GM18867 (cell line): ENCODE measurements around the gene ZNF408.
"Not testable (repeated sequence)": the region's sequence is repeated elsewhere in the genome, so short reads cannot be mapped to it uniquely, and the experiment has no call there.

Source experiments
- ATAC-seq: cut with Tn5 transposase; IDR thresholded peaks from one replicate; pipeline ENCODE4 v1.9.1; 2021; ENCODE audit warnings: mild to moderate bottlenecking, moderate library complexity; ENCODE audit not compliant: unreplicated experiment

ZNF408 gene

DNA sequence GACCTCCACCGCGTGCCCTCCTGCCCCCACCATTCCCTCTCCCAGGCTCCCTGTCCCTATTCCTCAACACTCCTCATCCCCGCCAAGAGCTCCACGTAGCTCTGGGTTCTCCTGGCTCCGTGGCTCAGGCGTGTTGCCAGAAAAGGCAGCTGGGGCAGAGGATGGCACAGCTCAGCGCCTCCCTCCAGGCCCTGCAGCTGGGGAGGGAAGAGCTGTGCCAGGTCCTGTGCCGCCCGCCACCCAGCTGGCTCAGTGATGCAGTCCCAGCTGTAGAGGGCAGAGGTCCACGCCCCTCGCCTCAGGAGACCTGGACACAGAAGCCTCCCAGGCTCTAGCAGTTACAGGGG, 4.6 kb upstream of the ZNF408 start:
- no peak for ATAC-seq

DNA sequence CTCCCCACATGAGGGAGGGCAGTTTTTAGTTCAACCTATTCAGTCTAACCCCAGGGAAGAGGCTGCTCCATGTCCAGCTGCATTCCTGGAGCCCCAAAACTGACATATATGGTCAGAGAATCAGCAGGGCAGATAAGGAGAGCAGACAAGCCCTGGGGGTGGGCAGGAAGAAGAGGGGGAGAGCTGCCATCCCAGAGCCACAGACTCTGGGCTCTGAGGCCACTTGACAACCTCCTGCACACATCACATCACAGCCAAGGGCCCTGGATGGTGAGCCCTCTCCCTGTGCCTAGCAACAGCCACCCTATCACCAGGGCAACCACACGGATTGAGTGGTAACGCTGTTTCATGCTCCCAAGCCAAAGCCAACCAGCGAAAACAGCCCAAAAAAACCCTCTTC, 3.5 kb upstream of the ZNF408 start:
- ATAC-seq = no peak

DNA sequence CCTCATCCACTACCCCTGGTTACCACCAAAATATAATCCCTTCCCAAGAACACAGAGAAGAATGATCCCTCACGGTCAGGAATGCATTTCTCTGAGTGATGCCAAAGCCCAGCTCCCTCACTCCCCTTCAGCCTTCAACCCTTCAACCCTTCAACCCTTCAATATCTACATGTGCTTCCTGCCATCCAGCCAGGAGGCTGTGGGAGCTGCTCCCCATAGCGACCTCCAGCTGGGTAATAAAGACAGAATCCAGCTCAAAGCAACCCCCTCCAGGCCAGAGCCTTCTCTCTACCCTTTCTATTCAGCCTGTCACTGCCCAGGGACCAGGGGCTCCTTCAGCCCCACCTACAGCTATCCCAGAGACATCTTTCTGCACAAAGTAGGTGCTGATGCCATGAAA, 3.1 kb upstream of the ZNF408 start:
- no peak for ATAC-seq

DNA sequence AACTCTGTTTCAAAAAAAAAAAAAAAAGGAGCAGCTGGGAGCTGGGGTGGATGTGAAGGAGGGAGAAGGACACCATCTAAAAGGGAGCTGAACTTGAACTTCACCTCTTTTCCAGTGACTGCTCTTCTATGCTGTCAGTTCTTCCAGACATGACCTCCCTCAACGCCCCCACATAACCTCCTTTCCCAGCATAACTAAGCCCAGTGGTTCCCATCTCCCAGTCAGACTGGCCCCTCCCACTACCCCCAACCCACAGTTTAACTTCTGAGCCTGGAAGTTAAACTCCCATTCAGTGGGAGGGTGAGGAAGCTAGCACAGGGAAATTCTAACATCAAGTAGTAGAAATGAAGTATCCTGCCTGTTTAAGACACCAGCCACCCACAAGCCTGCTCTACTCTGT, 2.2 kb upstream of the ZNF408 start:
- ATAC-seq = no peak

DNA sequence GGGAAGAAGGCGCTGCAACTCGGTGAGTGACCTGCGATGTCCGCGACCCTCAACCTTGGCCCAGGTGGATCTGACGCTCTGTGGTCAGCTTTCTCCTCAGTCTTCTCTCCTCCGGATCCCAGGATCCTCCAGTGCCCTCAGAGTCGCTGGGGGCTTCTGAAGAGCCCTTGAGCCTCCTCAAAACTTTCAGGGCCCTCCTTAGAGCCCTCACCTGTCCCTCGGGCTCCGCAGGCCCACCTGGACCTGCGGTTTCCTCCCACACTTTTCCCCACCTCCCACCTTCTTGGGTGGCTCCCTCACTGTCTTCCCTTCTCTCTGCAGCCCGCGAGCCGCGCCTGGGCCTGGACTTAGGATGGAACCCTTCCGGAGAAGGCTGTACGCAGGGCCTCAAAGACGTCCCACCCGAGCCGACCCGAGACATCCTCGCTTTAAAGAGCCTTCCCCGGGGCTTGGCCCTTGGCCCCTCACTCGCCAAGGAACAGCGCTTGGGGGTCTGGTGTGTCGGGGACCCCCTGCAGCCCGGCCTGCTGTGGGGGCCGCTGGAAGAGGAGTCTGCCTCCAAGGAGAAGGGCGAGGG, 335 bp downstream of the ZNF408 start:
- no peak for ATAC-seq

DNA sequence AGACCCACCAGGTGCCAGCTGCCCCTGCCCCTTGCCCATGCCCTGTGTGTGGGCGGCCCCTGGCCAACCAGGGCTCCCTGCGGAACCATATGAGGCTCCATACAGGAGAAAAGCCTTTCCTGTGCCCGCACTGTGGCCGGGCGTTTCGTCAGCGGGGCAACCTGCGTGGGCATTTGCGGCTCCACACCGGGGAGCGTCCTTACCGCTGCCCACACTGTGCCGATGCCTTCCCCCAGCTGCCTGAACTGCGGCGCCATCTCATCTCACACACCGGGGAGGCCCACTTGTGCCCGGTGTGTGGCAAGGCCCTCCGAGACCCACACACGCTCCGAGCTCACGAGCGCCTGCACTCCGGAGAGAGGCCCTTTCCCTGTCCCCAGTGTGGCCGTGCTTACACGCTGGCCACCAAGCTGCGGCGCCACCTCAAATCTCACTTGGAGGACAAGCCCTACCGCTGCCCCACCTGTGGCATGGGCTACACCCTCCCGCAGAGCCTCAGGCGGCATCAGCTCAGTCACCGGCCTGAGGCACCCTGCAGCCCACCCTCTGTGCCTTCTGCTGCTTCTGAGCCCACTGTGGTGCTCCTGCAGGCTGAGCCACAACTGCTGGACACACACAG, 4.3 kb downstream of the ZNF408 start:
- ATAC-seq = no peak

DNA sequence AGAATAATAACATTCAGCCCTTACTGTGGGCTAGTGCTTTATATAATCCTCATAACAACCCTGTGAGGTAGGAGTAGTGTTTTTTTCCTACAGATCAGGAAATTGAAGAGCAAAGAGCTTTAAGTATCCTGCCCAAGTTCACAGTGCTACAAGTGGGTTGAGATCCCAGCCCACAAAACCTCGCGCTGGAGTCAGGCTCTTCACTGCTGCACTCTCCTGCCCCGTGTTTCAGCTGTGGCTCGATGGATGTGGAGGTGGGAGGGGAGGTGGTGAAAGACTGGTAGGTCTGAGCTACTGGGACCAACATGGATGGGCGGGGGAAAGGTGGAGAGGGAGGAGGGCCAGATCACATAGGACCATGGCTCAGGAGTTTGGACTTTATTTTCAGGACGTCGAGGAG, 6.1 kb downstream of the ZNF408 start:
- no peak for ATAC-seq

DNA sequence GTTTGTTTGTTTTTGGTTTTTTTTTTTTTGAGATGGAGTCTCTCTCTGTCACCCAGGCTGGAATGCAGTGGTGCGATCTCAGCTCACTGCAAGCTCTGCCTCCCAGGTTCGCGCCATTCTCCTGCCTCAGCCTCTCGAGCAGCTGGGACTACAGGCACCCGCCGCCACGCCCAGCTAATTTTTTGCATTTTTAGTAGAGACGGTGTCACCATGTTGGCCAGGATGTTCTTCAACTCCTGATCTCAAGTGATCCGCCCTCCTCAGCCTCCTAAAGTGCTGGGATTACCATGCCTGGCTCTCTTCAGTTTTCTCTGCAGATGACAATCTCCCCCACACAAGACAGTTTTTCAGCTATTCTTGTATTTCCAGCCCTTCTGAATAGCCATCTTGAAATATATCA, 8.5 kb downstream of the ZNF408 start:
- ATAC-seq = not testable (repeated sequence)

DNA sequence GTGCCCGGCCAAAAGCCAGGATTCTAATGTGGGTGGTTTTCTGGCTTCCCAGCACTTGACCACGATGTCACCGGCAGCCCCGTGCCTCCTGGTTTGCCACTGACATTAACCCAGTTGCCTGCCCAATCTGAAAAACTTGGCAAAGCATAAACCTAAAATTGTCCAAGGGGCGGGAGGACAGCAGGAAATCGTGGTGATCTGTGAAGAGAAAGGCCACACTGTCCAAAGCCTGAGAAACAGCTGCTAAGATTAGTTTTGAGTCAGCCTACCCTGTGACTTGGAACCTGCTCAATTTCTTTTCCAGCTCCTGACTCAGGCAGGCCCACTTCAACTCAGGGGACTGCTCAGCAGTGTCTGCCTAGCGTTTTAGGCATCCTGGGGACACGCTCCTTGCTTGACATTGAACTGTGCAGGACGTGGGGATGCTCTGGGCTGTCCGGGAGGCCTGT, 10.0 kb downstream of the ZNF408 start:
- ATAC-seq = no peak

DNA sequence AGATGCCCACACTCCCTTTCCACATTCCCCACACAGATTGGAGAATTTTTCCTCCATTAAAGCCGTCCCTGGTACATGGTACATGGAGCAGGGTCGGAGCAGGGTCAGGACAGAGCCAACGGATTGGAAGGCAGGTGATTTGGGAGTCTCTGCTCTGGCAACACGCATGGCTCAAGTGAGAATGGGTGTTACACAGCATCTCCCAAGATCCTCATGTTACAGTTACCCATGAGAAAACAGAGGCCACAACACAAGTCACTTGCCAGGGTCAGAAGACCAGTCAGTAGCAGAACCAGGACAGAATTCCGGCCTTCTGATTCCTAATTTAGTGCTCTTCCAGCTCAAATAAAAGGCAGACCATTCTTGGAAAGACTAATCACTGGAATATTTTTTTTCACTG, 10.5 kb downstream of the ZNF408 start:
- no peak for ATAC-seq

DNA sequence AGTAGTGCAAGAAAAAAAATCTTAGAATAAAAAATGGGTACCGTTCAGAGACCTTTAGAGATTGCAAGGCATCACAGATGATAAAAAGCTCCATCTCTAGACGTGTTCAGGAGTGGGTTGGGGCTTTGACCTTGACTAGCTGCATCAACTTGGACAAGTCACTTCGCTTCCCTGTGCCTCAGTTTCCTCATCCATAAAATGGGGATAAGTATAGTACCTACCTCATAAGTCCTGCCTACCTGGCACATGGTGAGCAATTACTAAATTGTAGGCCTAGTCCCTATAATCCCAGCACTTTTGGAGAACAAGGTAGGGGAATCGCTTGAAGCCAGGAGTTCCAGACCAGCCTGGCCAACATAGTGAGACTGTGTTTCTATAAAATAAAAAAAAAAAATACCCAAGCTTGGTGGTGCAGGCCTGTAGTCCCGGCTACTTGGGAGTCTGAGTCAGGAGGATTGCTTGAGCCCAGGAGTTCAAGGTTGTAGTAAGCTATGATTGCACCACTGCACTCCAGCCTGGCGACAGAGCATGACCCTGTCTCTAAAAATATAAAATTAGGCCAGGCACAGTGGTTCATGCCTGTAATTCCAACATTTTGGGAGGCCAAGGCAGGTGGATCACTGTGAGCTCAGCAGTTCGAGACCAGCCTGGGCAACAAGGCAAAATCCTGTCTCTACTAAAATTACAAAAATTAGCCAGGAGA, 12.2 kb downstream of the ZNF408 start:
- ATAC-seq = no peak

DNA sequence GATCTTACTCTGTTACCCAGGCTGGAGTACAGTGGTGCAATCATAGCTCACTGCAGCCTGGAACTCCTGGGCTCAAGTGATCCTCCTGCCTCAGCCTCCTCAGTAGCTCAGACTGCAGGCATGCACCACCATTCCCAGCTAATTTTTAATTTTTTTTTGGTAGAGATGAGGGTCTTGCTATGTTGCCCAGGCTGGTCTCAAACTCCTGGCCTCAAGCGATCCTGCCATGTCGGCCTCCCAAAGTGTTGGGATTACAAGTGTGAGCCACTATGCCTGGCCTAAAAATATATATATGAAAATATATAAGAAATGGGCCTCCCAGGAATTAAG, 17.0 kb downstream of the ZNF408 start:
- ATAC-seq = not testable (repeated sequence)

DNA sequence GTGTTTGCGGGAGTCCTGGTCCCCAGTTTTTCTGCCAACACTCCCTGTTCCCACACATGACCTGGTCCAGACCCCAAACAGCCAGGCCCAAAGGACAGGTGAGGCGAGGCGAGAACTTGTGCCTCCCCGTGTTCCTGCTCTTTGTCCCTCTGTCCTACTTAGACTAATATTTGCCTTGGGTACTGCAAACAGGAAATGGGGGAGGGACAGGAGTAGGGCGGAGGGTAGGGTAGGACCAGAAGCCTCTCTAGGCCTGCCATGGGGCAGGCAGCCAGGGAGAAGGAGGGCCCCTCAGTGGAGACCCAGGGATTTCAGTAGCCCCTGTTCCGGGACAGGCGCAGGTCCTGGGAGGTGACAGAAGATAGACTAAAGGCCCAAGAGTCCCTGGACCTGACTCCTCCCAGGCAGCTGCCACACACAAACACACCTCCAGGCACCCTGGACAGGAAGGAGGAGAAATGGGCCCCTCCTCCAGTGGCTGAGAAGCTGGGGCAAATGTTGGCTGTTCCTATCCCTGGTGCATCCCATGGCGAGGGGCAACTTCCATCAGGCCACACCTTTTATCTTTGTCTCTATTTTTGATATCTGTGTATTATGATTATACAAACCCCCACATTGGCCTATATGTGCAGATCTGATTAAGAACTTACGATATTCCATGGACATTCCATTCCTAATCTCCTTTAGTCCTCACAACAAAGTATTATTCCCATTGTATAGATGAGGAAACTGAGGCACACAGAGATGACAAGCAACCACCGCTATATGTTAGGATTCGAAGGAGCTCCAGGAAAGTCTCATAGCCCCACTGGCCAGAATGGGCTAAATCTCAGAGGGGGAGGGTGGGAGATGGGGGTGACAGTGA, 17.6 kb downstream of the ZNF408 start:
- ATAC-seq = no peak

DNA sequence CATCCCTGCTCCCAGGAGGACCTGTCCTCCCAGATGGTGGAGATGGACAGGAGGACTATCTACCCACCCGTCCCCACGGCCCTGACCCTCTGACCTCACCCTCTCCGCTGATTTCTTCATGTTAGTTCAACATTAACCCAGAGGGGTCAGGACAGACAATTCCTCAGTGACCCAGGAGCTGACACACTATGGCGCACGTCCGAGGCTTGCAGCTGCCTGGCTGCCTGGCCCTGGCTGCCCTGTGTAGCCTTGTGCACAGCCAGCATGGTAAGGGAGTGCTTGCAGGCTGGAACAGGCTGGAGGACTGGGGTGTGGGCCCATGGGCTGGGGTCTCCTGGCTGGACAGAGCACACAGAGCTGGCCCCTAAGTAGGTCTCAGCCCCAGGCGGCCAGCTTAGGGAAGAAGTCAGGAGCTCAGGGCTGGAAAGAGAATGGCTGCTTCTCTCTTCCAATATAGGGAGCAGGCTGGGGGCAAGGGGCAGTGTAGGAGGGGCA, 18.3 kb downstream of the ZNF408 start, which contains the start of gene F2:
Gene F2, plus strand, starts transcription at position 166 of the 495 bp plus-strand sequence. Its CDS starts 23 bp downstream, at position 189.
- ATAC-seq = no peak

DNA sequence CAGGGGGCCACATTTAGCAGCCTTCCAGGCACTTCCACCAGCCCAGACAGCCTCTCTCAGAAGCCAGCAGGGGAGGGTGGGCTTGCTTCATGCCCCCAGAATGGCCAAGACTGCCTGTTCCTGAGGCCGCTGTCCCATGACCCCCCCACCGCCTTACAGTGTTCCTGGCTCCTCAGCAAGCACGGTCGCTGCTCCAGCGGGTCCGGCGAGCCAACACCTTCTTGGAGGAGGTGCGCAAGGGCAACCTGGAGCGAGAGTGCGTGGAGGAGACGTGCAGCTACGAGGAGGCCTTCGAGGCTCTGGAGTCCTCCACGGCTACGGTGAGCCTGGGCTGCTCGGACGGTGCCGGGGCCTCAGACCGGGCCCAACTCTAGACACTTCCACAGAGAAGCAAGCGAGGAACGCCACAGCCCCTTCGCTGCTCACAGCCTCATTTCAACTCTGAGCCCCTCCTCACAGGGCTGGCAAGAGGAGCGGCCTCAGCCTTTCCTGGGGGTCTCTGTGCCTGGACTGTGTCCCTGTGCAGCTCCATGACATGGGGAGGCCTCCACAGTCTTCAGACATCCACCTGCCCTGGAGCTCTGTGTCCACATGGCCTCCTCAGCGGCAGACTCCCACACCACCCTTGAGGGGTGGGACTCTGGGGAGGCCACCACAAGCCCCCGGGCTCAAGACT, 18.9 kb downstream of the ZNF408 start:
- no peak for ATAC-seq

DNA sequence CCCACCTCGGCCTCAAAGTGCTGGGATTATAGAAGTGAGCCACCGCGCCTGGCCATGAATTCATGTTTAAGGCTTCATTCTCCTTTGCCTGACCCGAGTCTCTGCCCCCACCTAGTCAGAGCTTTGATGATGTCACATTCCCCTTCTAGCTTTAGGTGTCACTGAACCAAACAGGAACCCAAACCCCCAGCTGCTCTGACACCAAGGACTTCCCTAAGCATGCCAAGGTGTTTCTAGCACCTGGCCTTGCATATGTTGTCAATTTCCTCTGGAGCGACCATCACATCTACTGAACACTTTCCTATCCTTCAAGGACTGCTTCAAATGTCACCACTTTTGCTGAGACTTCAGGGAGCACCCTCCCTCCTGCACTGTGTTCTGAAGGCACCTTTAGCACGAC, 20.5 kb downstream of the ZNF408 start:
- no peak for ATAC-seq

DNA sequence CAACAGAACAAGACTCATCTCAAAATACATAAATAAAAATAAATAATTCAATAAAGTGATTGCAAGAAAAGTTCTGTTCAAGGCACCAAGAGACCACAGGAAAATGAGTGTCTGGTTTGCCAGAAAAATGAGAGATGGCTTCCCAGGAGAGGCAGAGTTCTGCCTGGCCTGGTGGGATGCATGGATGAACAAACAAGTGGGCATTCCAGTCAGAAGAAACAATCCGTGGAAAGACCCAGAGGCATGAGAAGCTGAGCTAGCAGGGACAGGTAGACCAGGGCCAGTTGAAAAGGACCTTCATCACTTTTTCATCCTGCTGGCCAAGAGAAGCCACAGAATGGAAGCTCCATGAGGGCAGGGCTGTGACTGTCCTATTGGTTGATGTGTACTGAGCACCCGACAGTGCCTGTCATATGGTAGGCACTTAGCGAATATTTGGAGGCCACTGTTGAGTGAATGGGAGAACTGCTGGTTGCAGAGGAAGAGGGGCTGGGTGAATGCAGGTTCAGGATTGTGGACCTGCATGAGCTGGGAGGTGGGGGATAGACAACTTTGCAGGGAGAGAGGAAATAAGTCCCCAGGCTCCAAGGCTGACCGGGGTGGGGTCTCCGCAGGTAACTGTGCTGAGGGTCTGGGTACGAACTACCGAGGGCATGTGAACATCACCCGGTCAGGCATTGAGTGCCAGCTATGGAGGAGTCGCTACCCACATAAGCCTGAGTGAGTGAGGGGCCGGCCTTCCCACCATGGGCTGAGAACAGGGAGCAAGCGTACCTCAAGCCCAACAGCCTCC, 21.9 kb downstream of the ZNF408 start:
- ATAC-seq = no peak

DNA sequence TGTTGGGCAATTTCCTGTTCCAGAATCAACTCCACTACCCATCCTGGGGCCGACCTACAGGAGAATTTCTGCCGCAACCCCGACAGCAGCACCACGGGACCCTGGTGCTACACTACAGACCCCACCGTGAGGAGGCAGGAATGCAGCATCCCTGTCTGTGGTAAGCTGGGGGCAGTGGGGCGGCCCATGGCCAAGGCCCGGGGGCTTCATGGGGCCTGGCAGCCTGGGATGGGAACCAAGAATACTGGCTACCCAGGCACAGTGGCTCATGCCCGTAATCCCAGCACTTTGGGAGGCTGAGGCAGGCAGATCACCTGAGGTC, 22.5 kb downstream of the ZNF408 start:
- no peak for ATAC-seq

DNA sequence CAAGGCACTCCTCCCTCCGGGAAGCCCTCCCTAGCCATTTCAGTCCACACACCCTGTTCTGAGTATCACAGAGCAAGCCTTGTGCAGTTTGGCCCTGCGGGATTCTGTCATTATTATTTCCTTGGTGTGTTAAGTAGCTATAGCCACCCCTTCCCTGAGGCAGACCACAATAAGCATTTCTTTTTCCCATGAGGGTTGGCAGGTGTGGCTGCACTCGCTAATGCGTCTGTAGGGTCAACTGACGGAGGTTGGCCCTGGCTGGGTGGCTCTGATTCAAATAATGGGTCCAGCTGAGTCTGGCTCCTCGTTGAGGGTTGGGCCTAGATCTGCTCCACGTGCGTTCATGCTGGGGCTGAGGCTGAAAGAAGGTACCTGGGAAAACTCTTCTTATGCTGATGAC, 23.3 kb downstream of the ZNF408 start:
- ATAC-seq = no peak
